Skin of body (tissue), 2 donors: Measurements from ENCODE around the gene PLSCR4. TPM values are rescaled to one million over a fixed set of nuclear protein-coding genes. Genes with fewer than 3 reads are reported as not detected.
"Not testable (repeated sequence)": the region's sequence is repeated elsewhere in the genome, so short reads cannot be mapped to it uniquely, and the experiment has no call there.

Experiments used
- DNase-seq: peaks from one replicate; lab custom pipeline; 2025; lab: John Stamatoyannopoulos, UW
- total RNA-seq: library from RNA; depleted of rRNA; stranded (reverse); fragments of >200 nt; gene quantifications from one replicate; pipeline ENCODE4 v1.2.3, GENCODE V29; 2014

The PLSCR4 gene
- total RNA-seq, 1 donor from 2014 or later: 54.4 TPM

DNA sequence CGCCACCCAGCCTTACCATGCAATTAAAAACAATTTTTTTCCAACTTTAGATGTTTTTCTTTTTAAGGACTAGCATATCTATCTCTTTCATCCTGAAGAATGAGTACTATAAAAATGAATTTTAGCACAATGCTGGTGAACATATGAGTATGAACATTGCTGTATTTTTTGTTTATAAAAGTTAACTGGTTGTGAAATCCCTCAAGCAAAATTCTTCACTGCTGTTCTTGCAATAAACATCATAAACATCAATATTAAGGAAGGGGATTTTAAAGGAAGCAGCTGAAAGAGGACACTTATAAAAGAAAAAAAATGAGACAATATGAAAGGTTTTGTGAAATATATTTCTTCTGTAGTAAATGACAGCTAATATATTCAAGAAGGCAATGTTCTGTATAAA is 3.0 kb downstream of the PLSCR4 start:
- no peak for DNase-seq

DNA sequence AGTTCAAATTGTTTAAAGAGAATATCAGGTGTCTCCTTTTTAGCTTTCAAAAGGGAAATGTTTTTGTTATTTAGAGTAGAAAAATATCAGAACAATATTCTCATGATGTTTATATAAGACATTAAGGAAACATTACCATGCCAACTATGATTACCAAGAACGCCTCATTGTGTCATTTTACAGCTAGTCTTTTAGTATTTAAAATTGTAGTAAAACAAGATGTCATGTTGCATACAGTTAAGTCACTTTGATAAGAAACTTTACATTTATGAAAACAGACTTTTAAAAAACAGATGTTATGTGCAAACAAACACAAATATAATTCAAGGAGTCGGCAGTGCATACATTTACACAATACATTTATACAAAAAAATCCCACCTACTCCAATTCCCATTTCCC is 4.4 kb downstream of the PLSCR4 start:
- no peak for DNase-seq

DNA sequence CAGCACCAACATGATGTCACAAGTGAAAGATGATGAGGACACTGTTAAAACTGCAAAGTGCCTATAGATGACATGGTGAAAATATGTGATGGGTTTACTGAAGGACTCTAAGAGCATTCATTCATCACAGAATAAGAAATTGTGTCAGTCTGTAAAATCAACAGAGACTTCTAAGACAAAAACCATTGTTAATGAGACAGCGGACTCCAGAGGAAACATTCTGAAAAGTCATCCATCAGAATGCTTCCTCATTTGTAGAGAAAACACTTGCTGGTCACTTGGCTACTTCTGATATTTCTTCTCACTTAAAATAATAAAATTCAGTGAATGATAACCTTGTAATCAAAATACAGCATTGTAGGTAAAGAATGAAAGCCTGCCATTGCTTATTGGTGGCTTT is 7.3 kb downstream of the PLSCR4 start:
- no peak for DNase-seq

DNA sequence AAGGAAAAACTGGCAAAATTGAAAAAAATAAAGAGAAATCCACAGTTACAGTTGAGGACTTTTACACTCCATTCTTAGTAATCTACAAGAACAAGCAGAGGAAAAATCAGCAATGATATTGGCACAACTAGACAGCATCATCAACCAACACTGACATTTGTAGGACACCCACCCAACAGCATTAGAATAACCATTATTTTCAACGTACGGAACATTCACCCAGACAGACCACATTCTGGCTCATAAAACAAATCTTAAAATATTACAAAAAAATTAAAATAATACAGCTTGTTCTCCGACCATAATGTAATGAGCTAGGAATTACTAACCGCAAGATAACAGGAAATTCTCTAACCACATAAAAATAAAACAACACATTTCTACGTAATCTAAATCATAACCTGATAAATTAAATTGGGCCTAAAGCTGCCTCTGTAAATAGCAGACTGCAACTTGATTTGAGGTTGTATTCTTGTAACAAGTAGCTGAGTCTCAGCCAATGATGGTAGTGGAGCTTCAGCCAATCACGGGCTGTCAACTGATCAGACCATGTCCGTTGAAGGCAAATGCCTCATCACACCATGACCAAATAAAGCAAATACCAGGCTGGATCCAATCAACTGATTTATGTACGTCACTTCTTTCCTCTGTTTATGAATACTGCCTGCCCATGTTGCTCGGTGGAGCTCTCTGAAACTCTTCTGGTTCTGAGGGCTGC is 9.2 kb downstream of the PLSCR4 start:
- no peak for DNase-seq

DNA sequence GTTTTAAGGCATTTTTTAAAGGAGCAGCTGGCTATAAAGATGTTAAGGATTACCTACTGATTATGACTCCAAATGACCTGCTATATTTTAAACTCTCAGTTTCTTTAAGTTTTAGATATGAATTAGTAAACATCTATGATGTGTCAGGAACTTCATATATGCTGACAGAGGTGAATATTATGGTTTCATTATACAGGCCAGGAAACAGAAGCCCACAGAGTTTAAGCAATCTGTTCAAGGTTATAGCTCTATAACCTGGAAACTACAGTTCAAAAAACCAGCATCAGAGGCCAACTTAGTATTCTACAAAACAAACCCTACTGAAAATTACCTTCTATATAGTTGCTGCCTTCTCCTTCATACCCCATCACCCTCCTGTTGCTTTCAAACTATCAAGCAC is 17.4 kb downstream of the PLSCR4 start:
- no peak for DNase-seq

DNA sequence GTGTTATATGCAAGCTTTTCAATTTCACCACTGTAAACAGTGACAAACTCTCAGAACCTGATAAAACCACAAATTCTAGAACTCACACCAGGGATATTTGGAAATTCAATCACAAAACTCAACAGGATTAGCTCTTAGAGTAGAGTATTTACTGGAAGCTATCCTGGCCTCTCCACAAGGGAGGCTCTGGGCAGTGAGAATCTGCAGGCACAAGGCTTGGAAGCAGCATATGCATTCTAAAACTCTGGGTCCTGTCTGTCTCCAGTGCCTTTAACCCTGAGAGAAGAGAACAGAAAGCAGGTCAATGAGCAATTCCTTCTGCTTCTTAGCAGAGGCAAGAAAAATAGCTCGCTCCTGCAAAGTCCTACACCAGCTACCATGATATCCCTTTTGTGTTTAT is 23.4 kb downstream of the PLSCR4 start:
- DNase-seq: no peak

DNA sequence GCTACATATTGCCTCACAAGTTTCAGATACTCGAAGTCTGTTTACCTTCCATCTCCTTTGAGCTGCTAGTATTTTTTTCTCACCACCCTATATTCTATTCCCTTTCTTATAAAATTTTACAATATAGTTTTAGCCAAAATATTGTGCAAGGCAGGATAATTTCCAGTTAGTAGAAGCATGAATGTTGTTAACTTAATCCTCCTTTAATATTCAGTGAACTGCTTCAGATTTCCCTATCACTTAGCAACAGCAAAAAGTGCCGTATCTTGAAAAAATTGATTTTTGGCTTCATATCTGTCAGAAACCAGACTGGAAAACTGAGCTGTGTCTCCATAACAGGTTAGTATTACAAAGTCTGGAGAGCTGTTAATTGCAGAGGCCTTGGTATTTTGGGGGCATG is 24.0 kb downstream of the PLSCR4 start:
- no peak for DNase-seq

DNA sequence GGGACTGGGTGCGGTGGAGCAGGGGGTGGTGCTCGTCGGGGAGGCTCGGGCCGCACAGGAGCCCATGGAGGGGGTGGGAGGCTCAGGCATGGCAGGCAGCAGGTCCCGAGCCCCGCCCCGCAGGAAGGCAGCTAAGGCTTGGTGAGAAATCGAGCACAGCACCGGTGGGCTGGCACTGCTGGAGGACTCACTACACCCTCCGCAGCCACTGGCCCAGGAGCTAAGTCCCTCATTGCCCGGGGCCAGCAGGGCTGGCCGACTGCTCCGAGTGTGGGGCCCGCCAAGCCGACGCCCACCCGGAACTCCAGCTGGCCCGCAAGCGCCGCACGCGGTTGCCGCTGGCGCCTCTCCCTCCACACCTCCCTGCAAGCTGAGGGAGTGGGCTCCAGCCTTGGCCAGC is 25.4 kb downstream of the PLSCR4 start:
- not testable (repeated sequence) for DNase-seq

DNA sequence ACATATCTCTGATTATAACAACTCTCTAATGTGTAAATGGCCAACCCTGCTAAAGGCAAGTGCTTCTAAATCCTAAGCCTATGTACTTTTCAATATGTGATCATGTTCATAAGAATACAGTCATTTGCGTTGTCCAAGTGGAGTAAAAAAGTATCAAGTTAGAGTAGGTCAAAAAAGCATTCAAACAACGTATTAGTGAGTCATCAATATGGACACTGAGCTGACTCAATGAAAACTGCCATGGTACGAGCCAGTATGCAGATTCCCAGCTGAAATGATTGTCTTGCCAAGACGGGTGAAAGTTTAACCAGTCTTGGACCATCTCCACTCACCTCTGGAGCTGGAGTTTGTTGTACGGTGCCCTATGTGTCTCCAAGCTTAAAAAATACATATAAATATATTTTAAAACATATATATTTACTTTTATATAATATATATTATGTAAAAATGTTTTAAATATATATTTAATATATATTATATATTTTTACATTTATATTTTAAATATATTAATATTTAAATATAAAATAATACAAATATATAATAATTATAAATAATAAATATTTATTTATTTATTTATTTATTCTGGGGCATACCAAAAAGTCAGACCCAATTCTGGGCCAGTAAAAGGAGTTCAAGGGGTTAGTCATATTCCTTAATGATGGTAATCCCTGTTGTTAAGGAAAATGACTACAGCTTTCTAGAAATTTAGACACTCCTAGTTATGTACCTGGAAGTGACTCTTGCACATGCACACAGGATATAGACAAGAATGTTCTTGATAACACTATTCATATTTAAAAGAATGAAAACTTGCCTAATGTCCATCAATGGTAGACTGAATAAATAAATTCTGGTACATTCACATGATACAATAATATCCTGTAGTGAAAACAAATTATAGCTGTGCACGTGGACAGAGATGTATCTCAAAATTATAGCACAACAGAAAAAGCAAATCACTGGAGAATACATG is 27.2 kb downstream of the PLSCR4 start:
- no peak for DNase-seq

DNA sequence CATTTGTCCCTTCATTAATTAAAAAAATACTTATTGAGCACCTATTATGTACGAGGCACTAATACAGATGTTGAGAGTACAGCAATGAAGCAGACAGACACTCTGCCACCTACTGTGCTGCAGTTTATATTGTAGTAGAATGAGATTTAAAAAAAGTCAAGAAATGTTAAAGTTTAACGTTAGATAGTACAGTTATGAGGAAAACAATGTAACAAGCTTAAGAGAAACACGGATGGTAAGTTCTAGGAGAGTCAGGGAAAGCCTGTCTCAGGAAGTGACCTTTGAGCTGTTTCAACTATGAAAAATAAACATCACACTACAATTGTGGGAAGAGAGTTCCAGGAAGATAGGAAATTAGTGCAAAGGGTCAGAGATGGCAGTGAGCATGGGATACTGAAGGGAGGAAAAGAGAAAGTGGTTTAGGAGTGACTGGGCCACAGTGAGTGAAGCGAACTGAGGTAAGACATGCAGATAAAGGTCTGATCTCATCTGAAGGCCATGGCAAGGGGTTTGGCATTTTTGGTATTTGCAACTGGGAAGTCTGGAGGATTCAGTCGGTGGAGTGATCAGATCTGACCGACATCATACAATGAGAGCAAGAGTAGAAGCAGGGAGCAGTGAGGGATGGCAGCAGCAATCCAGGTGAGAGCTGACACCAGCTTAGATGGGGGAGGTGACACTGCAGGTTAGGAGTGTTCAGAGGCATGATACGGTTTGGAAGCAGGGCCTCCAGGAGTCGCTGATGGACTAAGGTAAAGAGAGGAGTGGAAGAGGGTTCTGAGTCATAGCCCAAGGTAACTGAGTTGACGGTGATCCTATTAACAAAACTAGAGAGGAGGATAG is 28.5 kb downstream of the PLSCR4 start:
- no peak for DNase-seq

DNA sequence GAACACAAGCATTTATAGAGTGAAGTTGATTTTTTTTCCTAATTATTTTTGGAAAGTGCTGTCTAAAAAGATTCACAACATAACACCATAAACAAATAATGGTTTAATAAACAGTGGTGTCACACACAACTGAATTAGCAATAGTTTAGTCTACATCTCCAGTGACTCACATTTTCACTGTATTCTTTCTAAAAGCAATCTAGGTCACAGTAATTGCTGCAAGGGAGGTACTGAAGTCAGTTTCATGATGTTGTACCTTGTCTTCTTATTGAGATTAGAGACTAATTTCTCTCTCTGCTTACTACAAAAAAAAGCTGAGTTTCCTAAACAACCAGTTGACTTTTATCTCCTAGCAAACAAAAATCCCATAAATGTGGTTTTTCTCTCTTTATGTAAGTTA is 29.6 kb downstream of the PLSCR4 start:
- no peak for DNase-seq

DNA sequence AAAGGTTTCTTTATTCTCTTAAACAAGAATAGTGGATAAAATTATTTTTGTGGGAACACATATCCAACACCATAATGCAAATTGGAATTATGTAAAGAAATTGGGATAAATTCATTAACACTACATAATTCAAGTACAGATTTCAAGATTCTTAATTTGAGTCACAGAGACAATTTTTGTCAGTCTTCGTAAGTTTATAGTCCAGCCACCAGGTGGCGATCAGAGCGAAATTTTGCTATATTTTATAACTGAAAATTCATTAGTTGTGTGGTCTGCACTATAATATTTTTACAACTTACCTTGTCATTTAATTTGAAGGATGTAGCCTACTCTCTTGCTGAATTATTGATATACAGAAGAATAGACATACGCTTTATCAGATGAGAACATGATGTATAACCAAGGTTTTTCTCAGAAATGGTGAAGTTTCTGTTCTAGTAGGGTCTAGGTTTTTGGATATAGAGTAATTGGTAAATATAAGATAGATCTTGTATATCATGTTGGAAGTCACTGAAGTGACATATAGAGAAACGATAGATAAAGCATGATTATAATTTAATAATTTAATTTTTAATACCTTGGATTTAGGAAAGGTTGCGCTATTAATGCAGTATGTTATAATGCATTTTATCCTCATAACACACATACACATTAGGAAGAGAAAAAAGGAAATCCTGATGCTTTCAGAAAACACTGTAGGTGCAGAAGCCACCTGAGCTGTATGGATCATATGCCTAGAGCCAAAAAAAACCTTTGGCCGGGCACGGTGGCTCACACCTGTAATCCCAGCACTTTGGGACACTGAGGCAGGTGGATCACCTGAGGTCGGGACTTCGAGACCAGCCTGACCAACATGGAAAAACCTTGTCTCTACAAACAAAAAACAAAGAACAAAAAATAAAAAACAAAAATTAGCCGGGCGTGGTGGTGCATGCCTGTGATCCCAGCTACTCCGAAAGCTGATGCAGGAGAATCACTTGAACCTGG is 31.7 kb downstream of the PLSCR4 start:
- no peak for DNase-seq

DNA sequence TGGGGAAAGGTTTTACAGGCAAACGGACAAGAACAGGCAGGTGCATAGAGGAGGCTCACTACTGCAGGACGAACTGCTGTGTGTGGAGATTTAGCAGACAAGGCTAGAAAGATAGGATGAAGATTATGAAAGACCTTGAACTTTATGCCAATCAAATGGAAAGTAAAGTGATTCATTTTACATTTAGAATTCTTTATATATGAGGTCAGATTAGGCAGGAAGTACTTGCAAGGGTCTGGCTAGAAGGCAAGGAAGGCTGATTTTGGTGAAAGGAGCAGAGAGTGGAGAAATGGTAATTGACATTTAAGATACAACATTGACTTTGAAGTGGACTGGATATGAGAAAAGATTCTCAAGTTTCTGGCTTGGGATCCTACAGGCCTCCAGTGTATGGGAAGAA is 33.6 kb downstream of the PLSCR4 start:
- no peak for DNase-seq

DNA sequence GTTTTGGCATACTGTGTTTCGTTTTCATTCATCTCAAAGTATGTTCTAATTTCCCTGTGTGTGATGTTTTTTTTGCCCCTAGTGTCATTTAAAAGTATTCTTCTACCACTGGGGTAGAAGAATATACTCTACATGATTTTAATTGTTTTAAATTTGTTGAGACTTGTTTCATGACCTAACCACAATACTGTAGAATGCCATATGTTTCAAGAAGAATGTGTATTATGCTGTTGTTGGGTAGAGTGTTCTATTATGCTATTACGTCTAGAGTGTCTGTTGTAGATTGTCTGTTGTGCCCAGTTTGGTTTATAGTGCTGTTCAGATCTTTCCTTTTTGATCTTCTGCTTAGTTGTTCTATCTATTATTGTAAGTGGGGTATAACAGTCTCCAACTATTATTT is 36.4 kb downstream of the PLSCR4 start:
- no peak for DNase-seq

DNA sequence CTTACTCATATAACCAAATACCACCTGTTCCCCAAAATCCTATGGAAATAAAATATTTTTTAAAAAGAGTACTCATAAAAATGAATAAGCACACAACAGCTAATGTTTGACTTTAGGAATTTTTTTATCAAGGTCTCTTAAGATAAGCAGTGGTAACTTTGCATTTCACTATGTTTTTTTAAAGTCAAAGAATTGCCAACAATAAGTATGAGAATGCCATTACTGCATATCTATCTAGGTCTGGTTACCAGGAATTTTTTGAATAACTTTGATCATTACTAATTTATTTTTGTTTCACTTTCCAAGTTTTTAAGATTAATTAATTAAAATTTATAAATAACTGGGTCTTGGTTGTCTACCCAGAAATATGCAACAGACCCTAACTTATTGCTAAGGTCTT is 41.5 kb downstream of the PLSCR4 start:
- no peak for DNase-seq

DNA sequence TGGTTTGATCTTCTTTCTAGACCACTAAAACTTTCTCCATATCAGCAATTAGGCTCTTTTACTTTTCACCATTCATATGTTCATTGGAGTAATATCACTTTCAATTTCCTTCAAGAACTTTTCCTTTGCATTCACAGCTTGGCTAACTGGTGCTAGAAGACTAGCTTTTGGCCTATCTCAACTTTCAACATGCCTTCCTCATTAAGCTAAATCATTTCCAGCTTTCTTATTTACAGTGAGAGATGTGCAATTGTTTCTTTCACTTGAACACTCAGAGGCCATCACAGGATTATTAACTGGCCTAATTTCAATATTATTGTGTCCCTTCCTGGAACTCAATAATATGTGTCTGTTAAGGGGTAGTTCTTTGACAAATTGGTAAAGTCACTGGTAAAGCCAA is 47.1 kb downstream of the PLSCR4 start:
- DNase-seq: peak; percentile 76

DNA sequence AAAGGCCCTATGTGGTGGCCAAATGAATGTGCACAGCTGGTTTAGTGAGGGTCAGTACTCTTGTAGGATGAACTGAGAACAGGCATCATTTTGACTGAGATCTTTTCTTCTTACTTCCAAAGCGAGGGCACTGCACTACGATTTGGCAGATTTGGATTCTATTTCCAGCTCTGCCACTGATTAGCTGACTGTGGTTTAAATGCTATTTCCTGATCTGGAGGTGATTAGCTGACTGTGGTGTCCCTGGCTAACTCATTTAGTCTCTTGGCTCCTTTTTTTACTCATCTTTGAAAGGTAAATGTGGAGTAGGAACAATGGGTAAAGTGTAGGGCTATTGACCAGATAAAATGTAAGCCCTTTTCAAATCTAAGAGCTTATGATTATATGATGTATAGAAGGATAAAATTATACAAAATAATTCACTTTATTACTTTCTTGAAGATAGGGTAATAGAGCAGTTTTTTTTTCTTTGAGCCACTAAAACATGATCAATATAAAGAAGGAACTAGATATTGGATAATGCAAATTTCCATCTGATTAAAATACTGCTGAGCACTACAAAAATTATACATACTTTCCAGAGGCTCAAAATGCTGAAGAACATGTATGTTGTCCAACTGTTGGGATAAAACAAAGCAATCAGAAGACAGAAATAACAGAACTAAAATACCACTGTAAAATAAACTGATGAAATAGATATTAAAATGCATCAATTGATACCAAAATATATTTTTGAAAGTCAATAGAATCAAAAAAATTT is 50.3 kb downstream of the PLSCR4 start:
- DNase-seq: no peak

DNA sequence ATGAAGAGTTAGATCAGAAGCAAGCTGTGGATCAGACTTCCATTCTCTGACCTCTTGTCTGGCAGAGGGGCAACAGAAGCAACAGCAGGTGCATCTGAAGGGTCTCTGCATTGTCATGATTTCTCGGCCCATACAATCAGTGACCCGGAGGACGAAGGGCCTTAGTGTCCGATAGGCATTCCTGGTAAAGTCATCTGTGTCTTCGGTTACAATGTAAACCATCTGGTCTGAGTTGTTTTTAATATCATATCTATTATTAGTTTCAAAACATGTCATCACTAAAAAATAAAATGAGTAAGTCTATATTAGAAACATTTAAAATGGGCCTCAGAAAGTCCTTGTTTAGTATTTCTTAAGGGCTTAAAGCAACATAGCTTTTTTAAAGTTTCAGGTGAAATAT is 51.1 kb downstream of the PLSCR4 start:
- no peak for DNase-seq

DNA sequence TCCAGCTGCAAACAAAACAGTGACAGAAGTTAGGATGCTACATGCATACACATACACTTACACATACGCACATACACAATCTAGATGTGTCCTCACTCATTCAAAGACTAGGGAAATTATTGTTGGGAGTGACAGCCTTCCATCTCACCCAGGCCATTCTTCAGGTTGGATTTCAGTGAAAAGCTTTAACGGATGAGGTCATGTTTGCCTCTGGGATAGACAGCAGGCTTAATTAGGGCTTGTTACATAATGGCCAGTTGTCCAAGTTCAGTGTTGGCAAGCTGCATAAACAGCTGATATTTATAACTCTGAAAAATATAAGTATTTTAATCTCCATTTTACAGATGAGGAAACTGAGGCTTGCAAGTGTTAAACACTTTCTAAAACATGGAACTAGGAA is 54.1 kb downstream of the PLSCR4 start:
- DNase-seq: no peak

DNA sequence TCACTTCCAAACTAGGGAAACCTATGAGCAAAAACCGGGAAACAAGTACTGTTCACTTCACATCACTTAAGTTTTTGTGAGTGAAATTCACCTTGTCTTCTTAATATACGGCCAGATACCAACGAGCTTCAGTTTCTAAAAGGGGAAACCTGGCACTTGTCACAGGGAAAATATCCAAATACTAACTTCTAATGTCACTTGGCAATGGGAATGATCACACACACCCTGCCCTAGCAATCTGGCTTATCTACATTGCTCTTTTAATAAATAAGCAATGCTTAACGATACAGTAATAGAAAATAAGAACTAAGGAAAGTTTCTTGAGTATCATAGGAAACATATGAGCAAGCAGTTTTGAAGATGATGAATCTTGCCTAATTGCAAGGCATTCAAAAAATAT is 55.3 kb downstream of the PLSCR4 start:
- DNase-seq: no peak
